PC-3 (cell line): ENCODE measurements around the gene CNTFR. TPM values are rescaled to one million over a fixed set of nuclear protein-coding genes. Genes with fewer than 3 reads are reported as not detected.

Experiments used
- ATAC-seq: fragments of 200-7000 bp; cut with Tn5 transposase; 2 replicates; pipeline ENCODE4 v1.9.1; 2020; ENCODE audit warnings: mild to moderate bottlenecking, moderate library complexity
- BruUV-seq: library from RNA; stranded (reverse); fragments of 400-500 nt; replicated peaks from 2 replicates; lab custom pipeline; 2021; lab: Mats Ljungman, UMichigan
- CTCF ChIA-PET: fragments of 300-600 bp; sonication (Branson Sonifier 250); formaldehyde crosslinking; loops from one replicate; lab custom pipeline; 2022; ENCODE audit warnings: antibody characterized with exemption; lab: Charles Lee
- POLR2A ChIA-PET: fragments of 300-600 bp; sonication (Branson Sonifier 250); formaldehyde crosslinking; loops from one replicate; lab custom pipeline; 2022; ENCODE audit warnings: antibody characterized with exemption; ENCODE audit not compliant: unreplicated experiment; lab: Charles Lee
- DNase-seq: peaks from one replicate; pipeline ENCODE4 v3.0.0-alpha.2; 2015
- H2AFZ ChIP-seq: fragments of 300-600 bp; sonication (generic); 2 replicates; pipeline ENCODE4 v1.6.0; 2016; ENCODE audit warnings: antibody characterized with exemption, low read length
- H3F3A ChIP-seq: fragments of 300-600 bp; sonication (generic); one replicate; pipeline ENCODE4 v1.6.0; 2017; ENCODE audit warnings: antibody characterized with exemption, low read length, control low read depth, mild to moderate bottlenecking; ENCODE audit not compliant: unreplicated experiment
- H3K27ac ChIP-seq: fragments of 300-600 bp; sonication (generic); 2 replicates; pipeline ENCODE4 v1.5.1; 2016; ENCODE audit warnings: mild to moderate bottlenecking, low read length
- H3K27me3 ChIP-seq: fragments of 300-600 bp; sonication (generic); 2 replicates; pipeline ENCODE4 v1.6.1; 2016; ENCODE audit warnings: low read length, mixed read lengths
- H3K36me3 ChIP-seq: fragments of 300-600 bp; sonication (generic); 2 replicates; pipeline ENCODE4 v1.6.1; 2016; ENCODE audit warnings: low read depth, mixed run types, low read length, mixed read lengths
- H3K4me1 ChIP-seq: fragments of 300-600 bp; sonication (generic); 2 replicates; pipeline ENCODE4 v1.5.1; 2016; ENCODE audit warnings: low read length; ENCODE audit not compliant: insufficient read depth
- H3K4me2 ChIP-seq: fragments of 300-600 bp; sonication (generic); 2 replicates; pipeline ENCODE4 v1.6.0; 2016; ENCODE audit warnings: low read length
- H3K4me3 ChIP-seq: fragments of 300-600 bp; sonication (generic); 2 replicates; pipeline ENCODE4 v1.5.1; 2016; ENCODE audit warnings: mild to moderate bottlenecking, low read length, mixed read lengths
- H3K79me2 ChIP-seq: fragments of 300-600 bp; sonication (generic); 2 replicates; pipeline ENCODE4 v1.6.1; 2017; ENCODE audit warnings: low read length, mixed read lengths
- H3K9ac ChIP-seq: fragments of 300-600 bp; sonication (generic); 2 replicates; pipeline ENCODE4 v1.6.0; 2016; ENCODE audit warnings: mild to moderate bottlenecking, low read length
- H3K9me2 ChIP-seq: fragments of 300-600 bp; sonication (generic); replicated peaks from 2 replicates; pipeline ENCODE4 v1.6.1; 2016; ENCODE audit warnings: mixed run types, low read length, mixed read lengths
- H3K9me3 ChIP-seq: fragments of 300-600 bp; sonication (generic); 2 replicates; pipeline ENCODE4 v1.6.1; 2016; ENCODE audit warnings: low read length, mixed read lengths
- H4K20me1 ChIP-seq: fragments of 300-600 bp; sonication (generic); 2 replicates; pipeline ENCODE4 v1.6.1; 2016; ENCODE audit warnings: low read length, mixed read lengths
- EZH2 ChIP-seq: fragments of 300-600 bp; sonication (generic); IDR thresholded peaks from one replicate; pipeline ENCODE4 v1.6.1; 2017; ENCODE audit warnings: antibody characterized with exemption, mild to moderate bottlenecking, low read length; ENCODE audit not compliant: unreplicated experiment
- EZH2phosphoT487 ChIP-seq: fragments of 300-600 bp; sonication (generic); IDR thresholded peaks from 2 replicates; pipeline ENCODE4 v1.6.1; 2018; ENCODE audit warnings: mild to moderate bottlenecking, antibody characterized with exemption, low read length, borderline replicate concordance
- intact Hi-C: fragments of 100-400 bp; cut with micrococcal nuclease; formaldehyde crosslinking; loops from 2 replicates; pipeline ENCODE4 v1.9.0; 2023
- total RNA-seq: library from RNA; depleted of rRNA; stranded (reverse); fragments of >200 nt; gene quantifications from 2 replicates; pipeline ENCODE4 v1.2.3, GENCODE V29; 2014
- TF ChIP-seq, protein P1 (sequence below): fragments of 300-600 bp; sonication (generic); conservative IDR thresholded peaks from 2 replicates; pipeline ENCODE4 v1.5.1; 2017; ENCODE audit warnings: antibody characterized with exemption, low read depth, mild to moderate bottlenecking, low read length

The CNTFR gene
- total RNA-seq, 1 experiment from 2014 or later: not detected

DNA sequence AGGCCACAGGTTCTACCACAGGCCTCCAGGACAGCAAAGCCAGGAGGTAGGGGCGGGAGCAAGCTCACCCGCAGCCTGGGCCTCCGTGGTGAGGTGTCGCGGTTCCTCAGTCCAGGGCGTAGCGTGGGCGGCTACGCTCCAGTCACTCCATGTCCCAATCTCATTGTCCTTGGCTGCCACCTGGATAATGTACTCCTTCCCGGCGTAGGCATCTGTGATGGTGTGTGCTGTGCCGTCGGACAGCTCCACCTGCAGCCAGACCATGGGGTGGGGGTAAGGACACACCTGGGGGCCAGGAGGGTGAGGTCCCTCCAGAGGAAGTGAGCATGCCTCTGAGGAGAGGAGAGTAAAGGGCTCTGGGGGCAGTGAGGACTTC lies 36.9 kb downstream of the CNTFR start:
- no peaks in the 10 kb centered on the region for H3K36me3 ChIP-seq
- H3K4me2 ChIP-seq: no peak overlapping the region
- TF ChIP-seq EZH2phosphoT487: no peak
- no peak for TF ChIP-seq EZH2
- TF ChIP-seq, protein P1, sequence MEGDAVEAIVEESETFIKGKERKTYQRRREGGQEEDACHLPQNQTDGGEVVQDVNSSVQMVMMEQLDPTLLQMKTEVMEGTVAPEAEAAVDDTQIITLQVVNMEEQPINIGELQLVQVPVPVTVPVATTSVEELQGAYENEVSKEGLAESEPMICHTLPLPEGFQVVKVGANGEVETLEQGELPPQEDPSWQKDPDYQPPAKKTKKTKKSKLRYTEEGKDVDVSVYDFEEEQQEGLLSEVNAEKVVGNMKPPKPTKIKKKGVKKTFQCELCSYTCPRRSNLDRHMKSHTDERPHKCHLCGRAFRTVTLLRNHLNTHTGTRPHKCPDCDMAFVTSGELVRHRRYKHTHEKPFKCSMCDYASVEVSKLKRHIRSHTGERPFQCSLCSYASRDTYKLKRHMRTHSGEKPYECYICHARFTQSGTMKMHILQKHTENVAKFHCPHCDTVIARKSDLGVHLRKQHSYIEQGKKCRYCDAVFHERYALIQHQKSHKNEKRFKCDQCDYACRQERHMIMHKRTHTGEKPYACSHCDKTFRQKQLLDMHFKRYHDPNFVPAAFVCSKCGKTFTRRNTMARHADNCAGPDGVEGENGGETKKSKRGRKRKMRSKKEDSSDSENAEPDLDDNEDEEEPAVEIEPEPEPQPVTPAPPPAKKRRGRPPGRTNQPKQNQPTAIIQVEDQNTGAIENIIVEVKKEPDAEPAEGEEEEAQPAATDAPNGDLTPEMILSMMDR: no peak
- ATAC-seq (no peak), DNase-seq (no peak)
- POLR2A ChIA-PET: no interaction called here
- no peaks in the 10 kb centered on the region for H4K20me1 ChIP-seq
- no peak overlapping the region for H3K27ac ChIP-seq
- H3K27me3 ChIP-seq: no peaks in the 10 kb centered on the region
- no peak overlapping the region for H3K9ac ChIP-seq
- no peaks in the 10 kb centered on the region for H3F3A ChIP-seq
- no peaks in the 10 kb centered on the region for H3K79me2 ChIP-seq
- no peaks in the 10 kb centered on the region for H3K4me1 ChIP-seq
- no peak overlapping the region for H2AFZ ChIP-seq
- no peaks in the 10 kb centered on the region for H3K9me3 ChIP-seq
- intact Hi-C loops: no loop called here
- no TSS peak for BruUV-seq
- no peak overlapping the region for H3K4me3 ChIP-seq
- H3K9me2 ChIP-seq: no peaks in the 10 kb centered on the region
- CTCF ChIA-PET: no interaction called here

DNA sequence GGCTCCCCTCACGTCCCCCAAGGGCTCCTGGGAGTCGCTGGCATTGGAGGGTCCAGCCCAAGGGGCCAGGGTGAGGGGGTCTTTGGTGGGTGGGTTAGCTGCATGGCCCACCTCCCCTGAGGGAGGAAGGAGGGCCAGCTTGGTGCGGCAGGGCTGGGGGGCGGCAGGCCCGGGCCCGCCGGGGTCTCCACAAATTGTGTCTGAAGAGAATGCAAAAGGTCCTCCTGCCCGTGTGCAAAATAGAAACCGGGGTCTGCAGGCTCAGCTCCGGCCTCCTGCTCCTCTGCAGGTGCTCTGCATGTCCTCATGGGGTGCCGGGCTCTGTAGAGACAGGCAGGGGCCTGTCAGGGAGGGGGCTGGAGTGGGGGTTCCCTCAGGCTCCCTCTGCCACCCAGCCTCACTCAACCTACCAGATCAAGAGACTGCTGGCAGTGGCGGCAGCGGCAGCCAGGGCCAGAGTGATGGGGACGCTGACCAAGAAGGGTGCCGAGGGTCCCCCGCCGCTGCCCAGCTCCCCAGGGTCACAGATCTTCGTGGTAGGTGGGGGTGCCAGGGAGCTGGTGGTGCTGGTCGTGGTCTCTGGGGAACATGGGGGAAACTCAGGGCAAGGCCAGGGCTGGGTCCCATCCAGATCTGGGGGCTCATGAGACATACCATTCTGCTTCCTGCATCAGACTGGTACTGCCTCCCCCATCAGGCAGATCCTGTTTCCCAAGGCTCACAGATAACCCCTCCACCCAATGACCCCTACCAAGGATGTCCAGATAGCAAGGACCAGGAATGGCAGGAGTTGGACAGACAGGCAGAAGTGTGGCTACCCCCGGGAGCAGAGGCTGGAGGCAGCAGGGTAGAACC lies 37.5 kb downstream of the CNTFR start:
- Histone ChIP-seq H3K9me2 (no peaks in the 10 kb centered on the region), H4K20me1 (no peaks in the 10 kb centered on the region), H2AFZ (no peak overlapping the region), H3K9me3 (no peaks in the 10 kb centered on the region), H3K27me3 (no peaks in the 10 kb centered on the region), H3K4me1 (no peaks in the 10 kb centered on the region), H3K9ac (no peak overlapping the region), H3K36me3 (no peaks in the 10 kb centered on the region), H3F3A (no peaks in the 10 kb centered on the region), H3K79me2 (no peaks in the 10 kb centered on the region), H3K4me2 (no peak overlapping the region), H3K4me3 (no peak overlapping the region), H3K27ac (no peak overlapping the region)
- no TSS peak for BruUV-seq
- ChIA-PET POLR2A (no interaction called here), CTCF (no interaction called here)
- DNase-seq (no peak), ATAC-seq (no peak)
- TF ChIP-seq EZH2phosphoT487 (no peak), EZH2 (no peak)
- TF ChIP-seq, protein P1: no peak
- intact Hi-C loops: no loop called here

DNA sequence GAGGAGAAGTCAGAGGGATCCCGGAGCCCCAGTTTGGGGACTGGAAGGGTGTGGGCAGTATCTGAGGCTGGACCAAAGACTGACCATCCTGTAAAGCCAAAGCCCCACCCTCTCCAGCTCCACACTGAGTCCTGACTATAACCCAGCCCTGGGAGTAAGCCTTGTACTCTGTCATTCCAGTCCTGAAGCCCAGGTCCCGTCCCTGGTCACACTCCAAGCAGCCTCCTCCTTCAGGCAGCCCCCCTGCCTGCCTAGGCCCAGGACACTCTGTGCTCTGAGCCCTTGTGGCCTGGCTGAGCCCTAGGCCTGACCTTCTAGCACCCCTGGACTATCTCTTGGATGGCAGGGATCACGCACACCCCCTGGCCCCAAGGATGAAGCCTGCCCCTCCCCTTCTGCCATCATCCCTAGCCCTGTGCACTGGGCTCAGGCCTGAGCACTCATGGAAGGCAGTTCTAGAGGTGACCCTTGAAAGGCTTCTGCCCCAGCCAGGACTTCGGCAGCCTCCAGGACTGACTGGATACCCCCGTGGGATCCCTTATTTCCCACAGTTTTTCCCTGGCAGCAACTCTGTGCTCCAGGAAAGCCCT lies 38.7 kb downstream of the CNTFR start:
- no TSS peak for BruUV-seq
- ChIA-PET POLR2A (no interaction called here), CTCF (no interaction called here)
- H3K9ac ChIP-seq: no peak overlapping the region
- no peaks in the 10 kb centered on the region for H3F3A ChIP-seq
- no peak overlapping the region for H3K4me2 ChIP-seq
- intact Hi-C loops: no loop called here
- H3K27me3 ChIP-seq: no peaks in the 10 kb centered on the region
- no peak overlapping the region for H3K4me3 ChIP-seq
- no peaks in the 10 kb centered on the region for H3K4me1 ChIP-seq
- H4K20me1 ChIP-seq: no peaks in the 10 kb centered on the region
- H2AFZ ChIP-seq: no peak overlapping the region
- H3K36me3 ChIP-seq: no peaks in the 10 kb centered on the region
- no peak for DNase-seq
- no peaks in the 10 kb centered on the region for H3K9me3 ChIP-seq
- no peaks in the 10 kb centered on the region for H3K9me2 ChIP-seq
- H3K27ac ChIP-seq: no peak overlapping the region
- no peak for ATAC-seq
- H3K79me2 ChIP-seq: no peaks in the 10 kb centered on the region
- TF ChIP-seq, protein P1: no peak
- TF ChIP-seq EZH2 (no peak), EZH2phosphoT487 (no peak)
